Measurements from ENCODE around the gene C12orf76. TPM values are rescaled to one million over a fixed set of nuclear protein-coding genes. Genes with fewer than 3 reads are reported as not detected.

The C12orf76 gene
- total and polyA plus RNA-seq, 4 experiments from 2014 or later: 16.4 to 33.5 (median 22.0) TPM

Other genes with a start within 250 kb of the C12orf76 start
- gene TRPV4, start 215.1 kb downstream of the C12orf76 start, total RNA-seq: under 1 TPM in 1 of 2 experiments, not detected in 1; 0.17 TPM
- not detected for gene TRPV4, start 215.1 kb downstream of the C12orf76 start, polyA plus RNA-seq
- 10 to 100 TPM; 24.0 TPM for gene GLTP, start 168.0 kb downstream of the C12orf76 start, total RNA-seq
- 10 to 100 TPM; 23.6 to 48.1 TPM for gene GLTP, start 168.0 kb downstream of the C12orf76 start, polyA plus RNA-seq
- 10 to 100 TPM; 41.4 to 45.0 TPM for gene TCHP, start 148.2 kb downstream of the C12orf76 start, total RNA-seq
- 10 to 100 TPM in 1 of 2 donors, 1 to 10 TPM in 1; 3.0 to 15.7 TPM for gene TCHP, start 148.2 kb downstream of the C12orf76 start, polyA plus RNA-seq
- gene GIT2, start 52.2 kb downstream of the C12orf76 start, total RNA-seq: 100 to 1,000 TPM; 133 to 149 TPM
- 100 to 1,000 TPM in 1 of 2 donors, 10 to 100 TPM in 1; 83.1 to 104 TPM for gene GIT2, start 52.2 kb downstream of the C12orf76 start, polyA plus RNA-seq
- 10 to 100 TPM; 99.5 to 99.7 TPM for gene ANKRD13A, start 49.1 kb downstream of the C12orf76 start, total RNA-seq
- gene ANKRD13A, start 49.1 kb downstream of the C12orf76 start, polyA plus RNA-seq: 10 to 100 TPM; 66.6 to 67.0 TPM
- gene IFT81, start 75.8 kb upstream of the C12orf76 start, total RNA-seq: 1 to 10 TPM; 1.1 to 1.3 TPM
- 1 to 10 TPM in 1 of 2 donors, under 1 TPM in 1; 0.57 to 1.2 TPM for gene IFT81, start 75.8 kb upstream of the C12orf76 start, polyA plus RNA-seq
- 10 to 100 TPM; 90.4 to 91.0 TPM for gene ATP2A2, start 232.7 kb upstream of the C12orf76 start, total RNA-seq
- gene ATP2A2, start 232.7 kb upstream of the C12orf76 start, polyA plus RNA-seq: 1 to 10 TPM; 1.8 to 5.5 TPM

Data from CD4-positive, alpha-beta memory T cell (primary cell).